IMR-90 (cell line): Measurements from ENCODE around the gene SOX4. TPM values are rescaled to one million over a fixed set of nuclear protein-coding genes. Genes with fewer than 3 reads are reported as not detected.

Experiments
- ATAC-seq: fragments of 200-7000 bp; cut with Tn5 transposase; 2 replicates; pipeline ENCODE4 v1.9.1; 2020; ENCODE audit warnings: low read depth, mild to moderate bottlenecking, moderate library complexity
- BruUV-seq: library from RNA; stranded (reverse); fragments of 400-500 nt; replicated peaks from 2 replicates; lab custom pipeline; 2021; lab: Mats Ljungman, UMichigan
- CTCF ChIA-PET: fragments of 300-600 bp; formaldehyde crosslinking; extraction: SDS; loops from one replicate; lab custom pipeline; 2021; ENCODE audit warnings: antibody characterized with exemption; lab: Yijun Ruan, JAX
- POLR2A ChIA-PET: fragments of 300-600 bp; sonication (Branson Sonifier 250); formaldehyde crosslinking; loops from one replicate; lab custom pipeline; 2022; ENCODE audit warnings: antibody characterized with exemption; ENCODE audit not compliant: unreplicated experiment; lab: Charles Lee
- DNase-seq: peaks from one replicate; pipeline ENCODE4 v3.0.0; 2013
- H2AFZ ChIP-seq: replicated peaks from 2 replicates; pipeline ENCODE3; 2013; ENCODE audit warnings: low read length, mild to moderate bottlenecking; ENCODE audit not compliant: poor library complexity
- H2AK5ac ChIP-seq: 2 replicates; pipeline ENCODE4 v1.6.1; 2013; ENCODE audit warnings: low read depth, low read length, inconsistent platforms
- H2AK9ac ChIP-seq: replicated peaks from 2 replicates; pipeline ENCODE3; 2013; ENCODE audit warnings: mild to moderate bottlenecking, low read depth, low read length, moderate library complexity; ENCODE audit not compliant: poor library complexity
- H2BK120ac ChIP-seq: 2 replicates; pipeline ENCODE4 v1.6.1; 2013; ENCODE audit warnings: low read depth, low read length, inconsistent platforms
- H2BK15ac ChIP-seq: 3 replicates; pipeline ENCODE4 v1.6.1; 2013; ENCODE audit warnings: low read depth, low read length, inconsistent platforms
- H2BK20ac ChIP-seq: 2 replicates; pipeline ENCODE4 v1.6.1; 2013; ENCODE audit warnings: low read depth, mild to moderate bottlenecking, inconsistent platforms, low read length, moderate library complexity
- H2BK5ac ChIP-seq: 2 replicates; pipeline ENCODE4 v1.6.1; 2013; ENCODE audit warnings: mild to moderate bottlenecking, low read depth, low read length, inconsistent platforms; ENCODE audit not compliant: poor library complexity, severe bottlenecking
- H3K14ac ChIP-seq: replicated peaks from 2 replicates; pipeline ENCODE4 v1.6.1; 2013; ENCODE audit warnings: low read depth, low read length, inconsistent platforms
- H3K18ac ChIP-seq: 2 replicates; pipeline ENCODE4 v1.6.1; 2013; ENCODE audit warnings: low read depth, low read length, control low read depth
- H3K23ac ChIP-seq: 2 replicates; pipeline ENCODE4 v1.6.1; 2013; ENCODE audit warnings: low read depth, low read length, inconsistent platforms
- H3K27ac ChIP-seq: 2 replicates; pipeline ENCODE4 v1.5.1; 2013; ENCODE audit warnings: mild to moderate bottlenecking, control low read depth, low read length; ENCODE audit not compliant: insufficient read depth
- H3K27me3 ChIP-seq: 2 replicates; pipeline ENCODE4 v1.6.1; 2013; ENCODE audit warnings: low read length; ENCODE audit not compliant: control insufficient read depth, insufficient read depth
- H3K36me3 ChIP-seq: 2 replicates; pipeline ENCODE4 v1.6.1; 2013; ENCODE audit warnings: low read length, mixed read lengths; ENCODE audit not compliant: control insufficient read depth, insufficient read depth
- H3K4ac ChIP-seq: 2 replicates; pipeline ENCODE4 v1.6.1; 2013; ENCODE audit warnings: low read depth, low read length, inconsistent platforms
- H3K4me1 ChIP-seq: 2 replicates; pipeline ENCODE4 v1.6.1; 2013; ENCODE audit warnings: low read length, mixed read lengths; ENCODE audit not compliant: control insufficient read depth, insufficient read depth
- H3K4me2 ChIP-seq: 2 replicates; pipeline ENCODE4 v1.6.1; 2013; ENCODE audit warnings: low read depth, mild to moderate bottlenecking, control low read depth, low read length, moderate library complexity
- H3K4me3 ChIP-seq: 2 replicates; pipeline ENCODE4 v1.5.1; 2013; ENCODE audit warnings: low read depth, mild to moderate bottlenecking, control low read depth, low read length, moderate library complexity; ENCODE audit not compliant: insufficient read depth
- H3K56ac ChIP-seq: 2 replicates; pipeline ENCODE4 v1.6.1; 2013; ENCODE audit warnings: low read length, inconsistent platforms; ENCODE audit not compliant: insufficient read depth; ENCODE audit errors: extremely low read depth
- H3K79me1 ChIP-seq, 2 experiments: 2 replicates each; pipeline ENCODE4 v1.6.1; 2013; ENCODE audit warnings: low read length in 2 of 2, inconsistent platforms in 1 of 2, low read depth in 1 of 2
- H3K9ac ChIP-seq: 2 replicates; pipeline ENCODE4 v1.6.1; 2013; ENCODE audit warnings: low read depth, low read length, control low read depth
- H3K9me1 ChIP-seq: 2 replicates; pipeline ENCODE4 v1.6.1; 2013; ENCODE audit warnings: low read length, inconsistent platforms; ENCODE audit not compliant: insufficient read depth
- H3K9me3 ChIP-seq: 2 replicates; pipeline ENCODE4 v1.6.1; 2013; ENCODE audit warnings: low read length; ENCODE audit not compliant: control insufficient read depth, insufficient read depth
- H4K20me1 ChIP-seq: 2 replicates; pipeline ENCODE4 v1.6.1; 2013; ENCODE audit warnings: low read length, inconsistent platforms; ENCODE audit not compliant: insufficient read depth
- H4K5ac ChIP-seq: 2 replicates; pipeline ENCODE4 v1.6.1; 2013; ENCODE audit warnings: mild to moderate bottlenecking, low read depth, low read length, control low read depth
- H4K8ac ChIP-seq, 2 experiments: 2 replicates each; pipeline ENCODE4 v1.6.1; 2013; ENCODE audit warnings: low read depth in 2 of 2, low read length in 2 of 2, control low read depth in 1 of 2, inconsistent platforms in 1 of 2
- H4K91ac ChIP-seq: 2 replicates; pipeline ENCODE4 v1.6.1; 2013; ENCODE audit warnings: low read depth, low read length, inconsistent platforms; ENCODE audit not compliant: insufficient read depth
- BHLHE40 ChIP-seq: fragments of 150-350 bp; IDR thresholded peaks from 2 replicates; pipeline ENCODE4 v1.6.1; 2016; ENCODE audit warnings: mild to moderate bottlenecking, low read depth, low read length
- CHD1 ChIP-seq: IDR thresholded peaks from 2 replicates; pipeline ENCODE4 v1.6.1; 2012; ENCODE audit warnings: low read depth, low read length, improper control_type of control experiment
- MAZ ChIP-seq: IDR thresholded peaks from 2 replicates; pipeline ENCODE4 v1.6.1; 2012; ENCODE audit warnings: low read depth, mild to moderate bottlenecking, low read length, improper control_type of control experiment, moderate library complexity, borderline replicate concordance
- POLR2A ChIP-seq: IDR thresholded peaks from 2 replicates; pipeline ENCODE4 v1.6.1; 2012; ENCODE audit warnings: mild to moderate bottlenecking, low read depth, low read length
- RFX5 ChIP-seq: IDR thresholded peaks from 2 replicates; pipeline ENCODE4 v1.8.0; 2012; ENCODE audit warnings: low read depth, mild to moderate bottlenecking, low read length, moderate library complexity
- SMC3 ChIP-seq: fragments of 150-350 bp; IDR thresholded peaks from 2 replicates; pipeline ENCODE4 v1.6.1; 2016; ENCODE audit warnings: low read depth, mild to moderate bottlenecking, antibody characterized with exemption, low read length, moderate library complexity
- WGBS, 2 experiments: methylation state at CpG; one replicate each; pipeline versions ENCODE4 v1.1.5 to v1.1.7; 2013; ENCODE audit warnings: missing lambda C conversion rate in 2 of 2; ENCODE audit not compliant: insufficient read length in 1 of 2; ENCODE audit errors: extremely low coverage in 2 of 2; 5-methylcytosine and 5-hydroxymethylcytosine counted together
- dilution Hi-C: fragments of 300-500 bp; cut with HindIII; formaldehyde crosslinking; loops from one replicate; pipeline ENCODE4 v1.14.3; 2018; ENCODE audit warnings: low sequenced_read_pairs; ENCODE audit not compliant: unreplicated experiment
- in situ Hi-C: fragments of 300-500 bp; cut with MboI; formaldehyde crosslinking; loops from 3 replicates; pipeline ENCODE4 v1.14.3; 2019; ENCODE audit warnings: low sequenced_read_pairs, inconsistent platforms, mixed read lengths
- intact Hi-C: fragments of 100-400 bp; cut with micrococcal nuclease; formaldehyde crosslinking; loops from 2 replicates; pipeline ENCODE4 v1.10.0; 2022
- polyA plus RNA-seq, 3 experiments: library from polyadenylated mRNA; depleted of rRNA; stranded (reverse); fragments of >200 nt; gene quantifications; 2 replicates each; pipeline ENCODE4 v1.2.3, GENCODE V29; 2012; ENCODE audit warnings: low replicate concordance in 1 of 3
- total RNA-seq: library from RNA; depleted of rRNA; stranded (reverse); fragments of >200 nt; gene quantifications from 2 replicates; pipeline ENCODE4 v1.2.3, GENCODE V29; 2012
- TF ChIP-seq, protein P1 (sequence below): conservative IDR thresholded peaks from 2 replicates; pipeline ENCODE4 v1.5.1; 2012; ENCODE audit warnings: mild to moderate bottlenecking, low read depth, low read length, improper control_type of control experiment

Gene SOX4
- total and polyA plus RNA-seq, 2 of the 4 experiments (the other 2 are of a cell fraction), result 4.7 to 4.8 TPM

DNA sequence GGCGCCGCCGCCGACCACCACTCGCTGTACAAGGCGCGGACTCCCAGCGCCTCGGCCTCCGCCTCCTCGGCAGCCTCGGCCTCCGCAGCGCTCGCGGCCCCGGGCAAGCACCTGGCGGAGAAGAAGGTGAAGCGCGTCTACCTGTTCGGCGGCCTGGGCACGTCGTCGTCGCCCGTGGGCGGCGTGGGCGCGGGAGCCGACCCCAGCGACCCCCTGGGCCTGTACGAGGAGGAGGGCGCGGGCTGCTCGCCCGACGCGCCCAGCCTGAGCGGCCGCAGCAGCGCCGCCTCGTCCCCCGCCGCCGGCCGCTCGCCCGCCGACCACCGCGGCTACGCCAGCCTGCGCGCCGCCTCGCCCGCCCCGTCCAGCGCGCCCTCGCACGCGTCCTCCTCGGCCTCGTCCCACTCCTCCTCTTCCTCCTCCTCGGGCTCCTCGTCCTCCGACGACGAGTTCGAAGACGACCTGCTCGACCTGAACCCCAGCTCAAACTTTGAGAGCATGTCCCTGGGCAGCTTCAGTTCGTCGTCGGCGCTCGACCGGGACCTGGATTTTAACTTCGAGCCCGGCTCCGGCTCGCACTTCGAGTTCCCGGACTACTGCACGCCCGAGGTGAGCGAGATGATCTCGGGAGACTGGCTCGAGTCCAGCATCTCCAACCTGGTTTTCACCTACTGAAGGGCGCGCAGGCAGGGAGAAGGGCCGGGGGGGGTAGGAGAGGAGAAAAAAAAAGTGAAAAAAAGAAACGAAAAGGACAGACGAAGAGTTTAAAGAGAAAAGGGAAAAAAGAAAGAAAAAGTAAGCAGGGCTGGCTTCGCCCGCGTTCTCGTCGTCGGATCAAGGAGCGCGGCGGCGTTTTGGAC lies 2.0 kb downstream of the SOX4 start:
- H3K27me3 ChIP-seq, result no peaks in the 10 kb centered on the region
- ChIA-PET CTCF (no interaction called here), POLR2A (interaction anchor here (0.6 to 4.2 kb wide), 6 partner anchors 328 to 1351 kb away, joined by 3 to 36 read pairs (median 4); no protein-coding TSS in a partner anchor)
- 1% methylated on average over 52 of the region's 108 CpGs; no CpG with 5 or more reads in 1 of the 2 experiments for WGBS, 2 experiments
- peak overlapping the region; percentile 92 for H3K14ac ChIP-seq
- BruUV-seq, result no TSS peak
- H3K18ac ChIP-seq, result peak overlapping the region; percentile 94
- ATAC-seq (no peak), DNase-seq (no peak)
- dilution Hi-C loops (no loop called here), in situ Hi-C loops (loop anchor here (10.0 kb wide), 1 partner anchor 549 kb away; no protein-coding TSS in a partner anchor), intact Hi-C loops (loop anchor here (1.0 to 10.0 kb wide), 11 partner anchors 71 to 1851 kb away; no protein-coding TSS in a partner anchor)
- H4K8ac ChIP-seq, result peak overlapping the region; percentile 67 to 75
- peak overlapping the region; percentile 85 for H3K56ac ChIP-seq
- peaks cover 32% of the 10 kb centered on the region for H4K20me1 ChIP-seq
- peaks cover 3% of the 10 kb centered on the region; the same call in 1 of the 2 replicates for H3K9me1 ChIP-seq
- H3K4me3 ChIP-seq, result peak overlapping the region; percentile 84
- H3K27ac ChIP-seq, result peak overlapping the region; percentile 90
- peaks cover 9 to 22% of the 10 kb centered on the region in 2 experiments; a peak in 3 of 4 replicates for H3K79me1 ChIP-seq
- peak overlapping the region; percentile 94 for H3K4ac ChIP-seq
- H3K4me1 ChIP-seq, result peaks cover 4% of the 10 kb centered on the region
- H2AK5ac ChIP-seq, result peak overlapping the region; percentile 81
- H2AFZ ChIP-seq, result peak overlapping the region; percentile 94
- TF ChIP-seq RFX5 (no peak), MAZ (no peak), BHLHE40 (no peak), SMC3 (no peak), POLR2A (no peak), CHD1 (peak; percentile 54; the same call in 1 of the 2 replicates)
- TF ChIP-seq, protein P1, sequence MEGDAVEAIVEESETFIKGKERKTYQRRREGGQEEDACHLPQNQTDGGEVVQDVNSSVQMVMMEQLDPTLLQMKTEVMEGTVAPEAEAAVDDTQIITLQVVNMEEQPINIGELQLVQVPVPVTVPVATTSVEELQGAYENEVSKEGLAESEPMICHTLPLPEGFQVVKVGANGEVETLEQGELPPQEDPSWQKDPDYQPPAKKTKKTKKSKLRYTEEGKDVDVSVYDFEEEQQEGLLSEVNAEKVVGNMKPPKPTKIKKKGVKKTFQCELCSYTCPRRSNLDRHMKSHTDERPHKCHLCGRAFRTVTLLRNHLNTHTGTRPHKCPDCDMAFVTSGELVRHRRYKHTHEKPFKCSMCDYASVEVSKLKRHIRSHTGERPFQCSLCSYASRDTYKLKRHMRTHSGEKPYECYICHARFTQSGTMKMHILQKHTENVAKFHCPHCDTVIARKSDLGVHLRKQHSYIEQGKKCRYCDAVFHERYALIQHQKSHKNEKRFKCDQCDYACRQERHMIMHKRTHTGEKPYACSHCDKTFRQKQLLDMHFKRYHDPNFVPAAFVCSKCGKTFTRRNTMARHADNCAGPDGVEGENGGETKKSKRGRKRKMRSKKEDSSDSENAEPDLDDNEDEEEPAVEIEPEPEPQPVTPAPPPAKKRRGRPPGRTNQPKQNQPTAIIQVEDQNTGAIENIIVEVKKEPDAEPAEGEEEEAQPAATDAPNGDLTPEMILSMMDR, result no peak
- H2BK15ac ChIP-seq, result peak overlapping the region; percentile 8; the same call in 1 of the 3 replicates
- H3K9ac ChIP-seq, result peak overlapping the region; percentile 99
- peaks cover 25% of the 10 kb centered on the region for H3K36me3 ChIP-seq
- H4K91ac ChIP-seq, result peak overlapping the region; percentile 90
- H3K23ac ChIP-seq, result peak overlapping the region; percentile 92
- H4K5ac ChIP-seq, result peak overlapping the region; percentile 55
- H2BK5ac ChIP-seq, result peak overlapping the region; percentile 79
- peak overlapping the region; percentile 69 for H3K4me2 ChIP-seq
- 0 out of 2 replicates have a peak overlapping the region, but pooled peaks have one; percentile 20 for H2BK20ac ChIP-seq
- H3K9me3 ChIP-seq, result no peaks in the 10 kb centered on the region
- peak overlapping the region; percentile 92 for H2AK9ac ChIP-seq
- peak overlapping the region; percentile 89 for H2BK120ac ChIP-seq
